ENCODE results near the gene SLC23A1.
"Not testable (repeated sequence)": the region's sequence is repeated elsewhere in the genome, so short reads cannot be mapped to it uniquely, and the experiment has no call there.

Gene SLC23A1

GRCh38 chr5:139388198-139388821 lies 5.2 kb upstream of the SLC23A1 start:
- peak in 1 of 2 experiments; percentile 32 for DNase-seq

- DNase-seq: no peak
Measured at GRCh38 chr5:139387611-139388197, 4.6 kb upstream of the SLC23A1 start.

- not testable (repeated sequence) for DNase-seq
Measured at GRCh38 chr5:139386956-139387355, 3.9 kb upstream of the SLC23A1 start.

GRCh38 chr5:139386050-139386438 lies 2.9 kb upstream of the SLC23A1 start:
- DNase-seq: no peak

- peak; percentile 31 to 51 for DNase-seq
Measured at GRCh38 chr5:139385061-139386049, 2.3 kb upstream of the SLC23A1 start.

- no peak for DNase-seq
Measured at GRCh38 chr5:139384591-139385051, 1.5 kb upstream of the SLC23A1 start.

GRCh38 chr5:139383993-139384590 lies 995 bp upstream of the SLC23A1 start:
- DNase-seq: no peak

GRCh38 chr5:139382807-139383206 lies 290 bp downstream of the SLC23A1 start:
- no peak for DNase-seq

- DNase-seq: no peak
Measured at GRCh38 chr5:139381837-139382761, 998 bp downstream of the SLC23A1 start.

- no peak for DNase-seq
Measured at GRCh38 chr5:139379626-139380449, 3.3 kb downstream of the SLC23A1 start.

- DNase-seq: no peak
Measured at GRCh38 chr5:139378941-139379361, 4.1 kb downstream of the SLC23A1 start.

- DNase-seq: no peak
Measured at GRCh38 chr5:139378101-139378825, 4.8 kb downstream of the SLC23A1 start.

GRCh38 chr5:139377226-139377625 lies 5.9 kb downstream of the SLC23A1 start:
- no peak for DNase-seq

- DNase-seq: no peak
Measured at GRCh38 chr5:139376364-139376763, 6.7 kb downstream of the SLC23A1 start.

GRCh38 chr5:139374909-139375308 lies 8.2 kb downstream of the SLC23A1 start:
- DNase-seq: no peak

GRCh38 chr5:139371482-139372435 lies 11.3 kb downstream of the SLC23A1 start:
- DNase-seq: no peak

- DNase-seq: no peak
Measured at GRCh38 chr5:139369181-139369580, 13.9 kb downstream of the SLC23A1 start.

- no peak for DNase-seq
Measured at GRCh38 chr5:139368613-139369012, 14.5 kb downstream of the SLC23A1 start.

GRCh38 chr5:139364466-139364865 lies 18.6 kb downstream of the SLC23A1 start:
- DNase-seq: no peak
